Left lung (tissue), 10 donors: Measurements from ENCODE around the gene CPAMD8. TPM values are rescaled to one million over a fixed set of nuclear protein-coding genes. Genes with fewer than 3 reads are reported as not detected.

ENCODE experiments used
- ATAC-seq: fragments of 200-7000 bp; cut with Tn5 transposase; one replicate; pipeline ENCODE4 v1.9.1; 2020; ENCODE audit warnings: moderate library complexity
- DNase-seq, 4 donors: peaks; one replicate each; pipeline ENCODE4 v3.0.0-alpha.2; 2013 to 2020
- H3K27ac ChIP-seq, 2 donors: fragments of 200-600 bp; sonication (generic) in 1 of 2; one replicate each; pipeline versions ENCODE4 v1.5.0 to v1.8.0; 2020 to 2021
- H3K27me3 ChIP-seq, 2 donors: fragments of 200-600 bp; sonication (generic) in 1 of 2; one replicate each; pipeline versions ENCODE4 v1.5.0 to v1.8.0; 2020 to 2021
- H3K36me3 ChIP-seq, 2 donors: fragments of 200-600 bp; sonication (generic) in 1 of 2; one replicate each; pipeline versions ENCODE4 v1.5.0 to v1.8.0; 2020 to 2021
- H3K4me1 ChIP-seq, 2 donors: fragments of 200-600 bp; one replicate each; pipeline ENCODE4 v1.8.0; 2021
- H3K4me3 ChIP-seq, 2 donors: fragments of 200-600 bp; sonication (generic) in 1 of 2; one replicate each; pipeline versions ENCODE4 v1.5.0 to v1.8.0; 2020 to 2021; ENCODE audit warnings: mild to moderate bottlenecking in 1 of 2
- H3K9me3 ChIP-seq, 2 donors: fragments of 200-600 bp; sonication (generic) in 1 of 2; one replicate each; pipeline versions ENCODE4 v1.5.0 to v1.8.0; 2020 to 2021
- CTCF ChIP-seq, 2 donors: fragments of 200-600 bp; sonication (generic) in 1 of 2; IDR thresholded peaks; one replicate each; pipeline versions ENCODE4 v1.5.0 to v1.8.0; 2021; ENCODE audit warnings: antibody characterized with exemption in 2 of 2
- intact Hi-C, 2 donors: fragments of 100-400 bp; cut with DNase I; formaldehyde crosslinking; loops; one replicate each; pipeline versions ENCODE4 v1.11.2 to v1.14.2; 2022
- polyA plus RNA-seq, 6 donors: library from polyadenylated mRNA; unstranded; fragments of 120-200 nt; gene quantifications; one replicate each; pipeline ENCODE4 v1.2.1, GENCODE V29; 2013; ENCODE audit not compliant: insufficient read length in 6 of 6
- total RNA-seq, 2 donors: library from RNA; stranded (reverse); fragmentation: NEBNext Ultra II Directional; extraction: Animal tissue kit (Norgen Biotek cat#: 25700); gene quantifications; one replicate each; pipeline ENCODE4 v1.2.1, GENCODE V29; 2021
- donor health status: DM: no; HTN: yes; CAD: no.
- donor health status: DM: no; HTN: no; CAD: no.

CPAMD8 gene
- total and polyA plus RNA-seq, 8 donors: 13.1 to 79.9 (median 64.8) TPM

GRCh38 chr19:16936901-16937300 is 89.7 kb downstream of the CPAMD8 start:
- Histone ChIP-seq H3K9me3 (peaks cover 0 to 30% of the 10 kb centered on the region in 2 donors), H3K4me1 (no peaks in the 10 kb centered on the region), H3K27me3 (no peaks in the 10 kb centered on the region), H3K4me3 (no peak overlapping the region), H3K27ac (no peak overlapping the region), H3K36me3 (no peaks in the 10 kb centered on the region)
- no peak for DNase-seq
- ATAC-seq: no peak
- intact Hi-C loops: no loop called here
- no peak for TF ChIP-seq CTCF (IDR thresholded peaks at IDR 0.05)

GRCh38 chr19:16934489-16934888 is 92.1 kb downstream of the CPAMD8 start:
- H3K27me3 ChIP-seq: no peaks in the 10 kb centered on the region
- no peaks in the 10 kb centered on the region for H3K36me3 ChIP-seq
- H3K4me1 ChIP-seq: no peaks in the 10 kb centered on the region
- intact Hi-C loops: no loop called here
- no peak overlapping the region for H3K4me3 ChIP-seq
- H3K27ac ChIP-seq: no peak overlapping the region
- no peak for TF ChIP-seq CTCF (IDR thresholded peaks at IDR 0.05)
- no peak for DNase-seq
- ATAC-seq: no peak
- H3K9me3 ChIP-seq: peaks cover 0 to 33% of the 10 kb centered on the region in 2 donors

GRCh38 chr19:16931306-16931705 is 95.3 kb downstream of the CPAMD8 start:
- H3K4me3 ChIP-seq: no peak overlapping the region
- no peak for TF ChIP-seq CTCF (IDR thresholded peaks at IDR 0.05)
- H3K27ac ChIP-seq: no peak overlapping the region
- ATAC-seq (no peak), DNase-seq (no peak)
- no peaks in the 10 kb centered on the region for H3K4me1 ChIP-seq
- no peaks in the 10 kb centered on the region for H3K27me3 ChIP-seq
- peaks cover 0 to 33% of the 10 kb centered on the region in 2 donors for H3K9me3 ChIP-seq
- intact Hi-C loops: no loop called here
- no peaks in the 10 kb centered on the region for H3K36me3 ChIP-seq

GRCh38 chr19:16930753-16931152 is 95.9 kb downstream of the CPAMD8 start:
- no peaks in the 10 kb centered on the region for H3K4me1 ChIP-seq
- H3K36me3 ChIP-seq: no peaks in the 10 kb centered on the region
- no peak overlapping the region for H3K27ac ChIP-seq
- TF ChIP-seq CTCF (IDR thresholded peaks at IDR 0.05): no peak
- DNase-seq (no peak), ATAC-seq (no peak)
- peaks cover 0 to 30% of the 10 kb centered on the region in 2 donors for H3K9me3 ChIP-seq
- intact Hi-C loops: no loop called here
- no peaks in the 10 kb centered on the region for H3K27me3 ChIP-seq
- H3K4me3 ChIP-seq: no peak overlapping the region

GRCh38 chr19:16928916-16929315 is 97.7 kb downstream of the CPAMD8 start:
- DNase-seq: no peak
- Histone ChIP-seq H3K9me3 (peaks cover 0 to 16% of the 10 kb centered on the region in 2 donors), H3K36me3 (no peaks in the 10 kb centered on the region), H3K4me1 (no peaks in the 10 kb centered on the region), H3K4me3 (no peak overlapping the region), H3K27me3 (no peaks in the 10 kb centered on the region), H3K27ac (no peak overlapping the region)
- no peak for ATAC-seq
- intact Hi-C loops: no loop called here
- no peak for TF ChIP-seq CTCF (IDR thresholded peaks at IDR 0.05)
